ENCODE data around the gene ADIPOR2. TPM values are rescaled to one million over a fixed set of nuclear protein-coding genes. Genes with fewer than 3 reads are reported as not detected.

Gene ADIPOR2
- total and polyA plus RNA-seq, 4 donors, result 26.6 to 68.3 (median 41.7) TPM

DNA sequence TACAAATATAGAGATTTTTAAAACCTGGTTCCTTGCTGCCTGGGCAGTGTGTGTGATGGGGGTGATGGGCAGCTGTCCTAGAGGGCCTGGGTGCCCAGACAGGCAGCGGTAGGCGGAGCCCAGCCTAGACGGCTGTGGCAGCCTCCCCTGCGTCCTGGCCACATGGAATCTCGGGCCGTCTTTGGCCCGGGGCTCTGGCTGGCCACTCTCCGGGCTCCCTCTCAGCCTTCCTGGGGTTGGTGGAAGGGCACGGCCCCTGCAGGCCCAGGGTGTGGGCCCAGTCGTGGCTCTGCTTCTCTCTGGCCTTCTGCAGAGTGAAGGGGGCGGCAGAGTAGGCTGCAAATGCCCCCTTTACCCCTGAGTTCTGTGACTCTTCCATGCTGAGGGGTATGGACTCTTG is 131.8 kb downstream of the ADIPOR2 start (continued):
- no peak for TF ChIP-seq SP1 (IDR thresholded peaks at IDR 0.05)
- no peak for TF ChIP-seq TAF1 (conservative IDR thresholded peaks at IDR 0.05)
- TF ChIP-seq NR2F2 (IDR thresholded peaks at IDR 0.05), result no peak

DNA sequence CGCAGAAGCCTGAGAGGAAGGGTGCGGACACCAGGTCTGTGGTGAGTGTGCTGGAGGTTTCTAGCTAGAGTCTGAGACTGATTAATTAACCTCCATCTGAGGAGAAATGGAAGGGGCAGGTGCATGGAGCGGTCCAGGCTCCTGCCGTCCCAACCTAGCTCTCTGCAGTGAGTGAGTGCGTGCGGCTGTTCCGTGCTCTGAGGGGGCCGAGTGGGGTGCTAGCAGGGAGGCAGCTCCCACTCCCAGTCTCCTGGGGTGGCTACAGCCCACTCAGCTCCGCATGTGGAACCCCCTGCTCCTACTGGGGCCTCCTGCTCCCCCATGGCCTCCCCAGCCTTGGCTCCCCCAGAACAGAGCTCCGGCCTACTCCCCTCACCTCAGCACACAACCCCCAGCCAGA is 132.4 kb downstream of the ADIPOR2 start:
- H3K4me1 ChIP-seq (ENCODE audit: control insufficient read depth in 4 of 4, insufficient read depth in 4 of 4, low read length in 3 of 4), result no peaks in the 10 kb centered on the region
- TF ChIP-seq YY1 (IDR thresholded peaks at IDR 0.05), result no peak
- no peak for TF ChIP-seq JUND (IDR thresholded peaks at IDR 0.05)
- TF ChIP-seq TAF1 (conservative IDR thresholded peaks at IDR 0.05), result no peak
- TF ChIP-seq, protein P1, sequence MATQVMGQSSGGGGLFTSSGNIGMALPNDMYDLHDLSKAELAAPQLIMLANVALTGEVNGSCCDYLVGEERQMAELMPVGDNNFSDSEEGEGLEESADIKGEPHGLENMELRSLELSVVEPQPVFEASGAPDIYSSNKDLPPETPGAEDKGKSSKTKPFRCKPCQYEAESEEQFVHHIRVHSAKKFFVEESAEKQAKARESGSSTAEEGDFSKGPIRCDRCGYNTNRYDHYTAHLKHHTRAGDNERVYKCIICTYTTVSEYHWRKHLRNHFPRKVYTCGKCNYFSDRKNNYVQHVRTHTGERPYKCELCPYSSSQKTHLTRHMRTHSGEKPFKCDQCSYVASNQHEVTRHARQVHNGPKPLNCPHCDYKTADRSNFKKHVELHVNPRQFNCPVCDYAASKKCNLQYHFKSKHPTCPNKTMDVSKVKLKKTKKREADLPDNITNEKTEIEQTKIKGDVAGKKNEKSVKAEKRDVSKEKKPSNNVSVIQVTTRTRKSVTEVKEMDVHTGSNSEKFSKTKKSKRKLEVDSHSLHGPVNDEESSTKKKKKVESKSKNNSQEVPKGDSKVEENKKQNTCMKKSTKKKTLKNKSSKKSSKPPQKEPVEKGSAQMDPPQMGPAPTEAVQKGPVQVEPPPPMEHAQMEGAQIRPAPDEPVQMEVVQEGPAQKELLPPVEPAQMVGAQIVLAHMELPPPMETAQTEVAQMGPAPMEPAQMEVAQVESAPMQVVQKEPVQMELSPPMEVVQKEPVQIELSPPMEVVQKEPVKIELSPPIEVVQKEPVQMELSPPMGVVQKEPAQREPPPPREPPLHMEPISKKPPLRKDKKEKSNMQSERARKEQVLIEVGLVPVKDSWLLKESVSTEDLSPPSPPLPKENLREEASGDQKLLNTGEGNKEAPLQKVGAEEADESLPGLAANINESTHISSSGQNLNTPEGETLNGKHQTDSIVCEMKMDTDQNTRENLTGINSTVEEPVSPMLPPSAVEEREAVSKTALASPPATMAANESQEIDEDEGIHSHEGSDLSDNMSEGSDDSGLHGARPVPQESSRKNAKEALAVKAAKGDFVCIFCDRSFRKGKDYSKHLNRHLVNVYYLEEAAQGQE (IDR thresholded peaks at IDR 0.05), result no peak
- TF ChIP-seq RAD21 (IDR thresholded peaks at IDR 0.05), result no peak
- no peak for TF ChIP-seq SP1 (IDR thresholded peaks at IDR 0.05)
- TF ChIP-seq, protein P2, sequence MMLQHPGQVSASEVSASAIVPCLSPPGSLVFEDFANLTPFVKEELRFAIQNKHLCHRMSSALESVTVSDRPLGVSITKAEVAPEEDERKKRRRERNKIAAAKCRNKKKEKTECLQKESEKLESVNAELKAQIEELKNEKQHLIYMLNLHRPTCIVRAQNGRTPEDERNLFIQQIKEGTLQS (IDR thresholded peaks at IDR 0.05), result no peak
- TF ChIP-seq EGR1 (IDR thresholded peaks at IDR 0.05; ENCODE audit: low read depth in 2 of 2), result no peak
- no peak for TF ChIP-seq HNF4A (conservative IDR thresholded peaks at IDR 0.05)
- H3K27ac ChIP-seq (ENCODE audit: low read depth in 1 of 2, low read length in 2 of 2), result no peak overlapping the region
- peaks cover 0 to 5% (median 1%) of the 10 kb centered on the region in 4 donors for H3K27me3 ChIP-seq (ENCODE audit: control insufficient read depth in 4 of 4, insufficient read depth in 4 of 4, low read length in 3 of 4)
- 93% methylated on average over 10 of the region's 10 CpGs for WGBS
- no peak overlapping the region for H3K9ac ChIP-seq (ENCODE audit: low read depth in 1 of 2, low read length in 2 of 2)
- no peaks in the 10 kb centered on the region for H3K9me3 ChIP-seq (ENCODE audit: control insufficient read depth in 4 of 4, low read length in 3 of 4)
- no peak overlapping the region for H3K4me3 ChIP-seq (ENCODE audit: low read depth in 1 of 3, low read length in 3 of 3)
- no peak for DNase-seq (ENCODE audit: low spot score)
- no peaks in the 10 kb centered on the region for H3K36me3 ChIP-seq (ENCODE audit: control insufficient read depth in 4 of 4, insufficient read depth in 3 of 4, low read depth in 1 of 4, low read length in 3 of 4)

DNA sequence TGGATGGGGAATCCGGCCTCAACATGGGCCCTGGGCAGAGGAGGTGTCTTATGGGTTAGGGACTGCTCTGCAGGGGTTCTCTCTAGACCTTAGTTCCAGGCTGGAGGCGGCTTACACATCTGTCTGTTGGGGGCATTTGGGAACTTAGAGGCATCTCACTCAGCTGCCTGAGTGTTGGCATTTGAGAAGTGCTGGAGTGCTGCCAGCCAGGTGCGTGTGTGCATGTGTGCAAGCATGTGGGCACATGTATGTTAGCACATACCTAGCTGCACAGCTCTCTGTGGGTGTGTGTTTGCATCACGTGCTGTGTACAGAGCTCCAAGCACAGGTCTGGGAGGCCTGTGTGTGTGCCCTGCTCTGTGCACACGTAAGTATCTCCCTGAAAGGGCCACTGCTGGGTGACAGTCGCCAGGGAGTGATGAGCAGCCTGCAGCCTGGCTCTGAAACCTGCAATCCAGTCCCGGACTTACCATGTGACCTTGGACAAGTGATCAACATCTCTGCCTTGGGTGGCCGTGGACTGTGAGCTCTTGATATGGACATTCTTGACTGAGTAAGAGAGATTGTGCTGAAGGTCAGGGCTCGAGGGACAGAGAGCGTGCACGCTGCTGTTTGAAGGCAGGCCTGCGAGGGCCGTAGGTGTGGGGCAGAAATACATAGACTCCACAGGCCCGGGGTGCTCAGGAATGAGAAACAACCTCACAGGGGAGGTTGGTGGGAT is 134.7 kb downstream of the ADIPOR2 start:
- H3K4me3 ChIP-seq (ENCODE audit: low read depth in 1 of 3, low read length in 3 of 3), result no peak overlapping the region
- DNase-seq (ENCODE audit: low spot score), result no peak
- H3K36me3 ChIP-seq (ENCODE audit: control insufficient read depth in 4 of 4, insufficient read depth in 3 of 4, low read depth in 1 of 4, low read length in 3 of 4), result no peaks in the 10 kb centered on the region
- H3K9me3 ChIP-seq (ENCODE audit: control insufficient read depth in 4 of 4, low read length in 3 of 4), result no peaks in the 10 kb centered on the region
- no peaks in the 10 kb centered on the region for H3K4me1 ChIP-seq (ENCODE audit: control insufficient read depth in 4 of 4, insufficient read depth in 4 of 4, low read length in 3 of 4)
- H3K27me3 ChIP-seq (ENCODE audit: control insufficient read depth in 4 of 4, insufficient read depth in 4 of 4, low read length in 3 of 4), result peaks cover 0 to 6% (median under 1%) of the 10 kb centered on the region in 4 donors
- no peak for TF ChIP-seq NR2F2 (IDR thresholded peaks at IDR 0.05)
- TF ChIP-seq, protein P3, sequence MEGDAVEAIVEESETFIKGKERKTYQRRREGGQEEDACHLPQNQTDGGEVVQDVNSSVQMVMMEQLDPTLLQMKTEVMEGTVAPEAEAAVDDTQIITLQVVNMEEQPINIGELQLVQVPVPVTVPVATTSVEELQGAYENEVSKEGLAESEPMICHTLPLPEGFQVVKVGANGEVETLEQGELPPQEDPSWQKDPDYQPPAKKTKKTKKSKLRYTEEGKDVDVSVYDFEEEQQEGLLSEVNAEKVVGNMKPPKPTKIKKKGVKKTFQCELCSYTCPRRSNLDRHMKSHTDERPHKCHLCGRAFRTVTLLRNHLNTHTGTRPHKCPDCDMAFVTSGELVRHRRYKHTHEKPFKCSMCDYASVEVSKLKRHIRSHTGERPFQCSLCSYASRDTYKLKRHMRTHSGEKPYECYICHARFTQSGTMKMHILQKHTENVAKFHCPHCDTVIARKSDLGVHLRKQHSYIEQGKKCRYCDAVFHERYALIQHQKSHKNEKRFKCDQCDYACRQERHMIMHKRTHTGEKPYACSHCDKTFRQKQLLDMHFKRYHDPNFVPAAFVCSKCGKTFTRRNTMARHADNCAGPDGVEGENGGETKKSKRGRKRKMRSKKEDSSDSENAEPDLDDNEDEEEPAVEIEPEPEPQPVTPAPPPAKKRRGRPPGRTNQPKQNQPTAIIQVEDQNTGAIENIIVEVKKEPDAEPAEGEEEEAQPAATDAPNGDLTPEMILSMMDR (IDR thresholded peaks at IDR 0.05; ENCODE audit: low read depth, low read length, missing input control), result no peak
- TF ChIP-seq, protein P4, sequence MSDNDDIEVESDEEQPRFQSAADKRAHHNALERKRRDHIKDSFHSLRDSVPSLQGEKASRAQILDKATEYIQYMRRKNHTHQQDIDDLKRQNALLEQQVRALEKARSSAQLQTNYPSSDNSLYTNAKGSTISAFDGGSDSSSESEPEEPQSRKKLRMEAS (IDR thresholded peaks at IDR 0.05), result no peak
- no peak for TF ChIP-seq HNF4A (conservative IDR thresholded peaks at IDR 0.05)
- no peak for TF ChIP-seq JUND (IDR thresholded peaks at IDR 0.05)
- TF ChIP-seq, protein P1 (IDR thresholded peaks at IDR 0.05), result no peak
- no peak overlapping the region for H3K9ac ChIP-seq (ENCODE audit: low read depth in 1 of 2, low read length in 2 of 2)
- 74% methylated on average over 14 of the region's 14 CpGs for WGBS
- H3K27ac ChIP-seq (ENCODE audit: low read depth in 1 of 2, low read length in 2 of 2), result no peak overlapping the region
